WTC11 (cell line): ENCODE measurements around the gene GHR. TPM values are rescaled to one million over a fixed set of nuclear protein-coding genes. Genes with fewer than 3 reads are reported as not detected.

ENCODE experiments used
- ATAC-seq: fragments of 200-7000 bp; cut with Tn5 transposase; 2 replicates; pipeline ENCODE4 v1.10.0; 2021; ENCODE audit warnings: mild to moderate bottlenecking, moderate library complexity
- CTCF ChIA-PET: fragments of 300-600 bp; sonication (Branson Sonifier 250); formaldehyde crosslinking; loops from one replicate; lab custom pipeline; 2021; ENCODE audit warnings: antibody characterized with exemption; lab: Charles Lee
- POLR2A ChIA-PET: fragments of 350-600 bp; sonication (Branson Sonifier 250); formaldehyde crosslinking; loops from one replicate; lab custom pipeline; 2021; ENCODE audit warnings: antibody characterized with exemption; lab: Charles Lee
- DNase-seq: peaks from one replicate; pipeline ENCODE4 v3.0.0; 2021; ENCODE audit warnings: low spot score
- H3K27ac Mint-ChIP-seq: 2 replicates; pipeline ENCODE4 v1.8.0; 2021; ENCODE audit warnings: mixed read lengths
- H3K27me3 Mint-ChIP-seq: 2 replicates; pipeline ENCODE4 v1.8.0; 2021; ENCODE audit warnings: low read depth, mild to moderate bottlenecking, moderate library complexity, mixed read lengths
- H3K36me3 Mint-ChIP-seq: 2 replicates; pipeline ENCODE4 v1.8.0; 2021; ENCODE audit warnings: mixed read lengths
- H3K4me1 Mint-ChIP-seq: 2 replicates; pipeline ENCODE4 v1.8.0; 2022; ENCODE audit warnings: mixed read lengths
- H3K4me3 Mint-ChIP-seq: 2 replicates; pipeline ENCODE4 v1.8.0; 2021; ENCODE audit warnings: mild to moderate bottlenecking, moderate library complexity, mixed read lengths
- H3K9me3 Mint-ChIP-seq: 2 replicates; pipeline ENCODE4 v1.8.0; 2021; ENCODE audit warnings: mixed read lengths
- AFF4 ChIP-seq: sonication (generic); formaldehyde crosslinking; IDR thresholded peaks from 2 replicates; pipeline ENCODE4 v1.8.1; 2023; ENCODE audit warnings: mild to moderate bottlenecking, missing genetic modification reagents, borderline replicate concordance
- JAZF1 ChIP-seq: fragments of 250-450 bp; sonication (Bioruptor Pico); IDR thresholded peaks from 2 replicates; pipeline ENCODE4 v1.9.0; 2021; ENCODE audit warnings: moderate library complexity, mild to moderate bottlenecking, inconsistent platforms
- JUN ChIP-seq: sonication (generic); formaldehyde crosslinking; IDR thresholded peaks from 2 replicates; pipeline ENCODE4 v1.8.0; 2023; ENCODE audit warnings: mild to moderate bottlenecking, missing genetic modification reagents
- MAX ChIP-seq: sonication (generic); formaldehyde crosslinking; IDR thresholded peaks from 2 replicates; pipeline ENCODE4 v1.8.0; 2022; ENCODE audit warnings: mild to moderate bottlenecking, missing genetic modification reagents
- NR2C2 ChIP-seq: sonication (generic); formaldehyde crosslinking; IDR thresholded peaks from 2 replicates; pipeline ENCODE4 v1.8.0; 2022; ENCODE audit warnings: mild to moderate bottlenecking, missing genetic modification reagents
- PRRX2 ChIP-seq: fragments of 250-450 bp; sonication (Bioruptor Pico); IDR thresholded peaks from 2 replicates; pipeline ENCODE4 v1.8.0; 2021; ENCODE audit warnings: mild to moderate bottlenecking
- RORB ChIP-seq: fragments of 250-450 bp; sonication (Bioruptor Pico); IDR thresholded peaks from 2 replicates; pipeline ENCODE4 v1.9.0; 2021; ENCODE audit warnings: mild to moderate bottlenecking
- TCF7 ChIP-seq: sonication (generic); formaldehyde crosslinking; IDR thresholded peaks from 2 replicates; pipeline ENCODE4 v1.8.0; 2022; ENCODE audit warnings: mild to moderate bottlenecking, low read depth, missing genetic modification reagents, moderate library complexity
- TP53 ChIP-seq: sonication (generic); formaldehyde crosslinking; IDR thresholded peaks from 2 replicates; pipeline ENCODE4 v1.8.1; 2023; ENCODE audit warnings: mild to moderate bottlenecking, missing genetic modification reagents
- ZNF138 ChIP-seq: sonication (generic); formaldehyde crosslinking; conservative IDR thresholded peaks from 2 replicates; pipeline ENCODE4 v1.8.1; 2022; ENCODE audit warnings: mild to moderate bottlenecking, moderate library complexity, missing genetic modification reagents
- ZNF219 ChIP-seq: sonication (generic); formaldehyde crosslinking; IDR thresholded peaks from 2 replicates; pipeline ENCODE4 v1.8.0; 2023; ENCODE audit warnings: missing genetic modification reagents, mild to moderate bottlenecking, borderline replicate concordance
- ZNF396 ChIP-seq: fragments of 250-450 bp; sonication (Bioruptor Pico); IDR thresholded peaks from 2 replicates; pipeline ENCODE4 v1.8.0; 2021; ENCODE audit warnings: mild to moderate bottlenecking, moderate library complexity, borderline replicate concordance
- total RNA-seq: library from RNA; stranded (reverse); gene quantifications from 3 replicates; pipeline ENCODE4 v1.2.3, GENCODE V29; 2021
- TF ChIP-seq, protein P1 (sequence below): sonication (generic); formaldehyde crosslinking; conservative IDR thresholded peaks from 2 replicates; pipeline ENCODE4 v1.8.1; 2023; ENCODE audit warnings: mild to moderate bottlenecking, low read depth, missing genetic modification reagents, moderate library complexity
- TF ChIP-seq, protein P2 (sequence below): sonication (generic); formaldehyde crosslinking; IDR thresholded peaks from 2 replicates; pipeline ENCODE4 v1.8.0; 2022; ENCODE audit warnings: mild to moderate bottlenecking, missing genetic modification reagents
- TF ChIP-seq, protein P3 (sequence below): fragments of 250-450 bp; sonication (Bioruptor Pico); IDR thresholded peaks from 2 replicates; pipeline ENCODE4 v1.9.0; 2021; ENCODE audit warnings: mild to moderate bottlenecking, borderline replicate concordance
- TF ChIP-seq, protein P4 (sequence below): fragments of 250-450 bp; sonication (Bioruptor Pico); IDR thresholded peaks from 2 replicates; pipeline ENCODE4 v2.1.2; 2022; ENCODE audit warnings: mild to moderate bottlenecking, moderate library complexity

GHR gene
- total RNA-seq, 1 experiment from 2014 or later, result 0.57 TPM

- TF ChIP-seq, protein P1, sequence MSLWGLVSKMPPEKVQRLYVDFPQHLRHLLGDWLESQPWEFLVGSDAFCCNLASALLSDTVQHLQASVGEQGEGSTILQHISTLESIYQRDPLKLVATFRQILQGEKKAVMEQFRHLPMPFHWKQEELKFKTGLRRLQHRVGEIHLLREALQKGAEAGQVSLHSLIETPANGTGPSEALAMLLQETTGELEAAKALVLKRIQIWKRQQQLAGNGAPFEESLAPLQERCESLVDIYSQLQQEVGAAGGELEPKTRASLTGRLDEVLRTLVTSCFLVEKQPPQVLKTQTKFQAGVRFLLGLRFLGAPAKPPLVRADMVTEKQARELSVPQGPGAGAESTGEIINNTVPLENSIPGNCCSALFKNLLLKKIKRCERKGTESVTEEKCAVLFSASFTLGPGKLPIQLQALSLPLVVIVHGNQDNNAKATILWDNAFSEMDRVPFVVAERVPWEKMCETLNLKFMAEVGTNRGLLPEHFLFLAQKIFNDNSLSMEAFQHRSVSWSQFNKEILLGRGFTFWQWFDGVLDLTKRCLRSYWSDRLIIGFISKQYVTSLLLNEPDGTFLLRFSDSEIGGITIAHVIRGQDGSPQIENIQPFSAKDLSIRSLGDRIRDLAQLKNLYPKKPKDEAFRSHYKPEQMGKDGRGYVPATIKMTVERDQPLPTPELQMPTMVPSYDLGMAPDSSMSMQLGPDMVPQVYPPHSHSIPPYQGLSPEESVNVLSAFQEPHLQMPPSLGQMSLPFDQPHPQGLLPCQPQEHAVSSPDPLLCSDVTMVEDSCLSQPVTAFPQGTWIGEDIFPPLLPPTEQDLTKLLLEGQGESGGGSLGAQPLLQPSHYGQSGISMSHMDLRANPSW (CRISPR knock-in tag), result no peak
Measured at GRCh38 chr5:42545038-42545437, 121.8 kb downstream of the GHR start (continued).

GRCh38 chr5:42547141-42547540 lies 123.9 kb downstream of the GHR start:
- no peaks in the 10 kb centered on the region for H3K27me3 Mint-ChIP-seq
- ATAC-seq, result no peak

DNA sequence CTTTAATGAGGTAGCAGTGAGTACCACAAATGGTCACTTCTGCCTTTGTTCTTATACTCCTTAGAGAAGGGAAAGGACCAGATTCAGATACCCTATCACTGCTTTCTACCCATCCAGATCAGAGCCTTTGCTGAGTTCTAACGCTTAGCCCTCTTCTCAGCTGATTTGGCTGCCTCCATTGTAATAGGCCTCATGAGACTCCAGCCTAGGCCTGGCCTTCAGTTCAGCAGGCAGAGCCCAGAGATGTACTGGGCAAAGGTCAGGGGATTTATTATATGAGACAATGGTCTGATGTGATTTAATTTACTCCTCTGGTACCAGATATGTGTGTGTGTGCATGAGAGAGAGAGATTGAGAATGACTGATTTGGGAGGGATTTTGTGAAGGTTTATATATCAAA lies 124.7 kb downstream of the GHR start:
- Mint-ChIP-seq H3K27ac (no peak overlapping the region), H3K36me3 (no peaks in the 10 kb centered on the region), H3K9me3 (peaks cover 3% of the 10 kb centered on the region), H3K4me1 (no peaks in the 10 kb centered on the region), H3K27me3 (no peaks in the 10 kb centered on the region), H3K4me3 (no peak overlapping the region)
- ChIA-PET CTCF (no interaction called here), POLR2A (no interaction called here)
- DNase-seq (no peak), ATAC-seq (no peak)
- TF ChIP-seq JUN (CRISPR knock-in tag) (no peak), AFF4 (no peak), TCF7 (CRISPR knock-in tag) (no peak), JAZF1 (CRISPR knock-in tag) (no peak), TP53 (CRISPR knock-in tag) (no peak), ZNF138 (CRISPR knock-in tag) (no peak), ZNF219 (CRISPR knock-in tag) (no peak)
- TF ChIP-seq, protein P2, sequence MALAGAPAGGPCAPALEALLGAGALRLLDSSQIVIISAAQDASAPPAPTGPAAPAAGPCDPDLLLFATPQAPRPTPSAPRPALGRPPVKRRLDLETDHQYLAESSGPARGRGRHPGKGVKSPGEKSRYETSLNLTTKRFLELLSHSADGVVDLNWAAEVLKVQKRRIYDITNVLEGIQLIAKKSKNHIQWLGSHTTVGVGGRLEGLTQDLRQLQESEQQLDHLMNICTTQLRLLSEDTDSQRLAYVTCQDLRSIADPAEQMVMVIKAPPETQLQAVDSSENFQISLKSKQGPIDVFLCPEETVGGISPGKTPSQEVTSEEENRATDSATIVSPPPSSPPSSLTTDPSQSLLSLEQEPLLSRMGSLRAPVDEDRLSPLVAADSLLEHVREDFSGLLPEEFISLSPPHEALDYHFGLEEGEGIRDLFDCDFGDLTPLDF (CRISPR knock-in tag), result no peak
- TF ChIP-seq, protein P3, sequence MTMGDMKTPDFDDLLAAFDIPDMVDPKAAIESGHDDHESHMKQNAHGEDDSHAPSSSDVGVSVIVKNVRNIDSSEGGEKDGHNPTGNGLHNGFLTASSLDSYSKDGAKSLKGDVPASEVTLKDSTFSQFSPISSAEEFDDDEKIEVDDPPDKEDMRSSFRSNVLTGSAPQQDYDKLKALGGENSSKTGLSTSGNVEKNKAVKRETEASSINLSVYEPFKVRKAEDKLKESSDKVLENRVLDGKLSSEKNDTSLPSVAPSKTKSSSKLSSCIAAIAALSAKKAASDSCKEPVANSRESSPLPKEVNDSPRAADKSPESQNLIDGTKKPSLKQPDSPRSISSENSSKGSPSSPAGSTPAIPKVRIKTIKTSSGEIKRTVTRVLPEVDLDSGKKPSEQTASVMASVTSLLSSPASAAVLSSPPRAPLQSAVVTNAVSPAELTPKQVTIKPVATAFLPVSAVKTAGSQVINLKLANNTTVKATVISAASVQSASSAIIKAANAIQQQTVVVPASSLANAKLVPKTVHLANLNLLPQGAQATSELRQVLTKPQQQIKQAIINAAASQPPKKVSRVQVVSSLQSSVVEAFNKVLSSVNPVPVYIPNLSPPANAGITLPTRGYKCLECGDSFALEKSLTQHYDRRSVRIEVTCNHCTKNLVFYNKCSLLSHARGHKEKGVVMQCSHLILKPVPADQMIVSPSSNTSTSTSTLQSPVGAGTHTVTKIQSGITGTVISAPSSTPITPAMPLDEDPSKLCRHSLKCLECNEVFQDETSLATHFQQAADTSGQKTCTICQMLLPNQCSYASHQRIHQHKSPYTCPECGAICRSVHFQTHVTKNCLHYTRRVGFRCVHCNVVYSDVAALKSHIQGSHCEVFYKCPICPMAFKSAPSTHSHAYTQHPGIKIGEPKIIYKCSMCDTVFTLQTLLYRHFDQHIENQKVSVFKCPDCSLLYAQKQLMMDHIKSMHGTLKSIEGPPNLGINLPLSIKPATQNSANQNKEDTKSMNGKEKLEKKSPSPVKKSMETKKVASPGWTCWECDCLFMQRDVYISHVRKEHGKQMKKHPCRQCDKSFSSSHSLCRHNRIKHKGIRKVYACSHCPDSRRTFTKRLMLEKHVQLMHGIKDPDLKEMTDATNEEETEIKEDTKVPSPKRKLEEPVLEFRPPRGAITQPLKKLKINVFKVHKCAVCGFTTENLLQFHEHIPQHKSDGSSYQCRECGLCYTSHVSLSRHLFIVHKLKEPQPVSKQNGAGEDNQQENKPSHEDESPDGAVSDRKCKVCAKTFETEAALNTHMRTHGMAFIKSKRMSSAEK (CRISPR knock-in tag), result no peak
- TF ChIP-seq, protein P1 (CRISPR knock-in tag), result no peak

More at GRCh38 chr5:42547141-42547540, 123.9 kb downstream of the GHR start:
- Mint-ChIP-seq H3K36me3 (no peaks in the 10 kb centered on the region), H3K4me3 (no peak overlapping the region)
- no peak for DNase-seq
- TF ChIP-seq NR2C2 (no peak), PRRX2 (CRISPR knock-in tag) (no peak), ZNF396 (CRISPR knock-in tag) (no peak), MAX (CRISPR knock-in tag) (no peak), RORB (CRISPR knock-in tag) (no peak)
- TF ChIP-seq, protein P4, sequence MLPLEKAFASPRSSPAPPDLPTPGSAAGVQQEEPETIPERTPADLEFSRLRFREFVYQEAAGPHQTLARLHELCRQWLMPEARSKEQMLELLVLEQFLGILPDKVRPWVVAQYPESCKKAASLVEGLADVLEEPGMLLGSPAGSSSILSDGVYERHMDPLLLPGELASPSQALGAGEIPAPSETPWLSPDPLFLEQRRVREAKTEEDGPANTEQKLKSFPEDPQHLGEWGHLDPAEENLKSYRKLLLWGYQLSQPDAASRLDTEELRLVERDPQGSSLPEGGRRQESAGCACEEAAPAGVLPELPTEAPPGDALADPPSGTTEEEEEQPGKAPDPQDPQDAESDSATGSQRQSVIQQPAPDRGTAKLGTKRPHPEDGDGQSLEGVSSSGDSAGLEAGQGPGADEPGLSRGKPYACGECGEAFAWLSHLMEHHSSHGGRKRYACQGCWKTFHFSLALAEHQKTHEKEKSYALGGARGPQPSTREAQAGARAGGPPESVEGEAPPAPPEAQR (CRISPR knock-in tag), result no peak
- TF ChIP-seq, all 79 proteins: peak for 0
- Mint-ChIP-seq H3K4me1 (no peaks in the 10 kb centered on the region), H3K27ac (no peak overlapping the region), H3K9me3 (peaks cover 7% of the 10 kb centered on the region)
- POLR2A ChIA-PET, result no interaction called here
- CTCF ChIA-PET, result no interaction called here
